SK-N-SH treated with all-trans-retinoic acid at 6 μM for 48 hours (cell line): Measurements from ENCODE around the gene SLC6A3.

ENCODE experiments used
- ATAC-seq: fragments of 200-7000 bp; cut with Tn5 transposase; 3 replicates; pipeline ENCODE4 v1.9.1; 2020; ENCODE audit warnings: mild to moderate bottlenecking, moderate library complexity
- ARNTL ChIP-seq: fragments of 450-650 bp; formaldehyde crosslinking; IDR thresholded peaks from 2 replicates; pipeline ENCODE4 v1.5.0; 2020; ENCODE audit warnings: low read depth, mild to moderate bottlenecking, moderate library complexity, borderline replicate concordance
- BACH2 ChIP-seq: fragments of 250-450 bp; sonication (Bioruptor Pico); IDR thresholded peaks from 2 replicates; pipeline ENCODE4 v1.9.0; 2021; ENCODE audit warnings: mild to moderate bottlenecking, borderline replicate concordance
- CSDC2 ChIP-seq: fragments of 250-450 bp; sonication (Bioruptor Pico); IDR thresholded peaks from 2 replicates; pipeline ENCODE4 v1.5.0; 2020; ENCODE audit warnings: mild to moderate bottlenecking, moderate library complexity
- ESRRG ChIP-seq: fragments of 250-450 bp; sonication (Bioruptor Pico); IDR thresholded peaks from 2 replicates; pipeline ENCODE4 v1.6.1; 2021; ENCODE audit warnings: mild to moderate bottlenecking
- GLIS3 ChIP-seq: fragments of 250-450 bp; sonication (Bioruptor Pico); IDR thresholded peaks from 2 replicates; pipeline ENCODE4 v1.5.0; 2020; ENCODE audit warnings: mild to moderate bottlenecking, moderate library complexity
- PPARA ChIP-seq: fragments of 250-450 bp; sonication (Bioruptor Pico); IDR thresholded peaks from 2 replicates; pipeline ENCODE4 v1.5.0; 2020; ENCODE audit warnings: mild to moderate bottlenecking, borderline replicate concordance
- RARB ChIP-seq: fragments of 250-450 bp; sonication (Bioruptor Pico); IDR thresholded peaks from 2 replicates; pipeline ENCODE4 v1.8.0; 2021; ENCODE audit warnings: mild to moderate bottlenecking, moderate library complexity
- SNAI2 ChIP-seq: fragments of 250-450 bp; sonication (Bioruptor Pico); IDR thresholded peaks from 2 replicates; pipeline ENCODE4 v1.5.0; 2020; ENCODE audit warnings: mild to moderate bottlenecking, moderate library complexity
- TOX ChIP-seq: fragments of 250-450 bp; sonication (Bioruptor Pico); IDR thresholded peaks from 2 replicates; pipeline ENCODE4 v1.8.0; 2021; ENCODE audit warnings: mild to moderate bottlenecking, moderate library complexity, borderline replicate concordance
- TSHZ2 ChIP-seq: fragments of 250-450 bp; sonication (Bioruptor Pico); IDR thresholded peaks from 2 replicates; pipeline ENCODE4 v1.5.0; 2020; ENCODE audit warnings: mild to moderate bottlenecking, moderate library complexity
- ZC3H10 ChIP-seq: fragments of 250-450 bp; sonication (Bioruptor Pico); IDR thresholded peaks from 2 replicates; pipeline ENCODE4 v1.5.1; 2021; ENCODE audit warnings: mild to moderate bottlenecking, moderate library complexity
- ZFP3 ChIP-seq: fragments of 250-450 bp; sonication (Bioruptor Pico); IDR thresholded peaks from 2 replicates; pipeline ENCODE4 v1.5.0; 2020; ENCODE audit warnings: mild to moderate bottlenecking, moderate library complexity
- ZFP30 ChIP-seq: fragments of 450-650 bp; formaldehyde crosslinking; IDR thresholded peaks from 2 replicates; pipeline ENCODE4 v1.5.0; 2022; ENCODE audit warnings: mild to moderate bottlenecking, moderate library complexity
- ZNF70 ChIP-seq: fragments of 450-650 bp; formaldehyde crosslinking; IDR thresholded peaks from 2 replicates; pipeline ENCODE4 v1.5.0; 2020; ENCODE audit warnings: mild to moderate bottlenecking, moderate library complexity
- ZNF8 ChIP-seq: fragments of 450-650 bp; formaldehyde crosslinking; IDR thresholded peaks from 2 replicates; pipeline ENCODE4 v1.5.0; 2020; ENCODE audit warnings: mild to moderate bottlenecking, moderate library complexity
- TF ChIP-seq, protein P1 (sequence below): fragments of 250-450 bp; sonication (Bioruptor Pico); IDR thresholded peaks from 2 replicates; pipeline ENCODE4 v1.5.1; 2020; ENCODE audit warnings: low read depth, mild to moderate bottlenecking, moderate library complexity
- TF ChIP-seq, protein P2 (sequence below): fragments of 250-450 bp; sonication (Bioruptor Pico); IDR thresholded peaks from 2 replicates; pipeline ENCODE4 v1.5.1; 2021; ENCODE audit warnings: mild to moderate bottlenecking, moderate library complexity
- TF ChIP-seq, protein P3 (sequence below): fragments of 250-450 bp; sonication (Bioruptor Pico); IDR thresholded peaks from 2 replicates; pipeline ENCODE4 v1.8.0; 2021; ENCODE audit warnings: low read depth, mild to moderate bottlenecking, moderate library complexity, borderline replicate concordance
- TF ChIP-seq, protein P4 (sequence below): fragments of 250-450 bp; sonication (Bioruptor Pico); IDR thresholded peaks from 2 replicates; pipeline ENCODE4 v1.8.0; 2020; ENCODE audit warnings: mild to moderate bottlenecking, moderate library complexity, borderline replicate concordance

SLC6A3 gene

DNA sequence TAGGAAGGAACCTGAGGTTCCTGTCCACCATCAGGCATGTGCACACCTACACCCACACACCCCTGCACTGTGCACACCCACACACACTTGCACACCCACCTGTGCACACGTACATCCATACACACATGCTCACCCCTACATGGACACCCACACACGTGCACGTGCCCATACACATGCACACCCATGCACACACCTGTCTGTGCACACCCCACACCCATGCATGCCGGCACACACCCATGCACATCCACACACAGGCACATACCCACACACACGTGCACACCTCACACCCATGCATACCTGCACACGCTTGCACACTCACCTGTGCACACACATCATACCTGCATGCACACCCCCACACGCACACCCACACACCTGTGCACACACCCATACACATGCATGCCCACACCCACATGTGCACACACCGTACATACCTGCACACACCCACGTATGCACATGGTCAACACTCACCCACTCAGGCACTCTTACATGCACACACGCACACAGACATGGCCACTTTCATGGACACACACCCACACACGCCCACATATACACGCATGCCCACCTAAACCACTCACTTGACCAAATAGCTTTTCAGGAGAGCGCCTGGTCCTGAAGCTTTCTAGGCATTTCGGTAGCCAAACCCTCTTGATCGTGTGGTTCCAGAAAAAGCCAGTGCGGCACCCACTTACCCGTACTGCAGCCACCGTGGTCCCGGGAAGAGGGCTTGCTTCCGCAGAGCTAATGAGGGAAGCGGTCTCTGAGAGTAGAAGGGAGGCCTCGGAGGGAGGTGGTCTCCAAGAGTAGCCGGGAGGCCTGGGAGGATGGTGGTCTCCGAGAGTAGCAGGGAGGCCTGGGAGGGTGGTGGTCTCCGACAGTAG, 63.6 kb downstream of the SLC6A3 start:
- ATAC-seq: no peak
- TF ChIP-seq ARNTL (CRISPR knock-in tag): no peak
- TF ChIP-seq, protein P1, sequence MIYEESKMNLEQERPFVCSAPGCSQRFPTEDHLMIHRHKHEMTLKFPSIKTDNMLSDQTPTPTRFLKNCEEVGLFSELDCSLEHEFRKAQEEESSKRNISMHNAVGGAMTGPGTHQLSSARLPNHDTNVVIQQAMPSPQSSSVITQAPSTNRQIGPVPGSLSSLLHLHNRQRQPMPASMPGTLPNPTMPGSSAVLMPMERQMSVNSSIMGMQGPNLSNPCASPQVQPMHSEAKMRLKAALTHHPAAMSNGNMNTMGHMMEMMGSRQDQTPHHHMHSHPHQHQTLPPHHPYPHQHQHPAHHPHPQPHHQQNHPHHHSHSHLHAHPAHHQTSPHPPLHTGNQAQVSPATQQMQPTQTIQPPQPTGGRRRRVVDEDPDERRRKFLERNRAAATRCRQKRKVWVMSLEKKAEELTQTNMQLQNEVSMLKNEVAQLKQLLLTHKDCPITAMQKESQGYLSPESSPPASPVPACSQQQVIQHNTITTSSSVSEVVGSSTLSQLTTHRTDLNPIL (CRISPR knock-in tag): no peak
- TF ChIP-seq ZNF70: no peak
- no peak for TF ChIP-seq SNAI2 (CRISPR knock-in tag)
- TF ChIP-seq ZFP3: no peak
- no peak for TF ChIP-seq ZNF8
- TF ChIP-seq, protein P2, sequence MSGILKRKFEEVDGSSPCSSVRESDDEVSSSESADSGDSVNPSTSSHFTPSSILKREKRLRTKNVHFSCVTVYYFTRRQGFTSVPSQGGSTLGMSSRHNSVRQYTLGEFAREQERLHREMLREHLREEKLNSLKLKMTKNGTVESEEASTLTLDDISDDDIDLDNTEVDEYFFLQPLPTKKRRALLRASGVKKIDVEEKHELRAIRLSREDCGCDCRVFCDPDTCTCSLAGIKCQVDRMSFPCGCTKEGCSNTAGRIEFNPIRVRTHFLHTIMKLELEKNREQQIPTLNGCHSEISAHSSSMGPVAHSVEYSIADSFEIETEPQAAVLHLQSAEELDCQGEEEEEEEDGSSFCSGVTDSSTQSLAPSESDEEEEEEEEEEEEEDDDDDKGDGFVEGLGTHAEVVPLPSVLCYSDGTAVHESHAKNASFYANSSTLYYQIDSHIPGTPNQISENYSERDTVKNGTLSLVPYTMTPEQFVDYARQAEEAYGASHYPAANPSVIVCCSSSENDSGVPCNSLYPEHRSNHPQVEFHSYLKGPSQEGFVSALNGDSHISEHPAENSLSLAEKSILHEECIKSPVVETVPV (CRISPR knock-in tag): no peak
- TF ChIP-seq RARB: no peak
- no peak for TF ChIP-seq CSDC2 (CRISPR knock-in tag)
- TF ChIP-seq TOX (CRISPR knock-in tag): no peak
- no peak for TF ChIP-seq TSHZ2
- TF ChIP-seq GLIS3 (CRISPR knock-in tag): no peak
- no peak for TF ChIP-seq ESRRG
- TF ChIP-seq, protein P3, sequence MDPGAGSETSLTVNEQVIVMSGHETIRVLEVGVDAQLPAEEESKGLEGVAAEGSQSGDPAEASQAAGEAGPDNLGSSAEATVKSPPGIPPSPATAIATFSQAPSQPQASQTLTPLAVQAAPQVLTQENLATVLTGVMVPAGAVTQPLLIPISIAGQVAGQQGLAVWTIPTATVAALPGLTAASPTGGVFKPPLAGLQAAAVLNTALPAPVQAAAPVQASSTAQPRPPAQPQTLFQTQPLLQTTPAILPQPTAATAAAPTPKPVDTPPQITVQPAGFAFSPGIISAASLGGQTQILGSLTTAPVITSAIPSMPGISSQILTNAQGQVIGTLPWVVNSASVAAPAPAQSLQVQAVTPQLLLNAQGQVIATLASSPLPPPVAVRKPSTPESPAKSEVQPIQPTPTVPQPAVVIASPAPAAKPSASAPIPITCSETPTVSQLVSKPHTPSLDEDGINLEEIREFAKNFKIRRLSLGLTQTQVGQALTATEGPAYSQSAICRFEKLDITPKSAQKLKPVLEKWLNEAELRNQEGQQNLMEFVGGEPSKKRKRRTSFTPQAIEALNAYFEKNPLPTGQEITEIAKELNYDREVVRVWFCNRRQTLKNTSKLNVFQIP: no peak
- TF ChIP-seq ZFP30: no peak
- TF ChIP-seq, protein P4, sequence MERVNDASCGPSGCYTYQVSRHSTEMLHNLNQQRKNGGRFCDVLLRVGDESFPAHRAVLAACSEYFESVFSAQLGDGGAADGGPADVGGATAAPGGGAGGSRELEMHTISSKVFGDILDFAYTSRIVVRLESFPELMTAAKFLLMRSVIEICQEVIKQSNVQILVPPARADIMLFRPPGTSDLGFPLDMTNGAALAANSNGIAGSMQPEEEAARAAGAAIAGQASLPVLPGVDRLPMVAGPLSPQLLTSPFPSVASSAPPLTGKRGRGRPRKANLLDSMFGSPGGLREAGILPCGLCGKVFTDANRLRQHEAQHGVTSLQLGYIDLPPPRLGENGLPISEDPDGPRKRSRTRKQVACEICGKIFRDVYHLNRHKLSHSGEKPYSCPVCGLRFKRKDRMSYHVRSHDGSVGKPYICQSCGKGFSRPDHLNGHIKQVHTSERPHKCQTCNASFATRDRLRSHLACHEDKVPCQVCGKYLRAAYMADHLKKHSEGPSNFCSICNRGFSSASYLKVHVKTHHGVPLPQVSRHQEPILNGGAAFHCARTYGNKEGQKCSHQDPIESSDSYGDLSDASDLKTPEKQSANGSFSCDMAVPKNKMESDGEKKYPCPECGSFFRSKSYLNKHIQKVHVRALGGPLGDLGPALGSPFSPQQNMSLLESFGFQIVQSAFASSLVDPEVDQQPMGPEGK: no peak

DNA sequence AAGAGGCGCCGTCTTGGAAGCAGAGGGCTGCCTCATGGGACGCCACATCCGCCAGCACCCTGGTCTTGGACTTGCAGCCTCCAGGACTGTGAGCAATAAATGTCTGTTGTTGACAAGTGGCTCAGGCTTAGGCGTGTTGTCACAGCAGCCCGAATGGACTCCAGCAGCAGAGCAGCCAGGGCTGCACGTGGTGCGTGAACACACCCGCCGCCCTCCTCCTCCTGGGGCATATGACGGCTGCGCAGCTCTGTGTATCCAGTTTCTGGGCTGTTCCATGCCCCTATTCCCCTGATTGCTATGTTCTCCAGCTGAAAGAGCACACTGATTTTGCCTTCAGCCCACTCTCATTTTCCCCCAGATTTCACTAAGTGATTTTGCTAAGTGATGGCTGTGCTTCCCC, 64.3 kb downstream of the SLC6A3 start:
- ATAC-seq: no peak; the same call in 2 of the 3 replicates

More for the DNA sequence above, 64.3 kb downstream of the SLC6A3 start:
- TF ChIP-seq BACH2: no peak
- no peak for TF ChIP-seq ARNTL (CRISPR knock-in tag)
- no peak for TF ChIP-seq RARB
- no peak for TF ChIP-seq ESRRG
- TF ChIP-seq, protein P3: no peak
- TF ChIP-seq ZFP30: no peak
- no peak for TF ChIP-seq PPARA
- no peak for TF ChIP-seq SNAI2 (CRISPR knock-in tag)
- no peak for TF ChIP-seq TOX (CRISPR knock-in tag)
- no peak for TF ChIP-seq ZC3H10 (CRISPR knock-in tag)
- TF ChIP-seq ZFP3: no peak
